Measurements from ENCODE around the gene UBE2O. TPM values are rescaled to one million over a fixed set of nuclear protein-coding genes. Genes with fewer than 3 reads are reported as not detected.

The UBE2O gene
- total RNA-seq, 1 experiment from 2014 or later, result 52.6 TPM

DNA sequence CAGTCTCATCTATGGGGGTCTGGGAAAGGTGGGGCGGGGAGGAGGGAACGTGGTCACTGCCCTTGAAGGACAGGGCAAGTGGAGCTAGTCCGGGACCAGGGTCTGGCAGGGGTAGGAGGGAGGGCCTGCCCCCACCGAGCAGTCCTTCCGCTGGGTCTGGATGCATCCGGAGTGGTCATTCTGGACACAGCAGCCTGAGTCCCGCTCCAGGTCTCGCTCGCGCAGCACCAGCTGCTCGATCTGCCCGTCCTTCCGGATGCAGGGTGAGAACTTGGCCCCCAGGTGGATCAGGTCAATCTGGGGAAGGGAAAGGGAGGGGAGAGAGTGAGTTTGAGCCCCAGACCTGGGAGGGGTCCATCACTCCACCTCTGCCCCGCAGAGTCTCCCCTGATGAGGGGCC, 21.3 kb upstream of the UBE2O start:
- no peak overlapping the region for H4K8ac ChIP-seq (replicated peaks; ENCODE audit: insufficient read length, low read depth, low read length)
- H2BK15ac ChIP-seq (ENCODE audit: low read depth, low read length), result no peak overlapping the region
- H2BK20ac ChIP-seq (ENCODE audit: low read depth, low read length, poor library complexity, severe bottlenecking), result no peak overlapping the region
- H3K27ac ChIP-seq (ENCODE audit: insufficient read length, low read depth, low read length), result no peak overlapping the region
- no peaks in the 10 kb centered on the region for H3K23me2 ChIP-seq (ENCODE audit: insufficient read length, low read depth, low read length, poor library complexity, severe bottlenecking)
- no peak overlapping the region for H3K9ac ChIP-seq (ENCODE audit: extremely low read depth, insufficient read length, low read length)
- H3K79me2 ChIP-seq (ENCODE audit: insufficient read depth, low read length), result no peaks in the 10 kb centered on the region
- peaks cover 4 to 27% (median 5%) of the 10 kb centered on the region in 3 experiments; a peak in 5 of 7 replicates for H3K36me3 Mint-ChIP-seq (ENCODE audit: insufficient read depth in 1 of 3, low read depth in 3 of 3)
- H3K27me3 ChIP-seq (ENCODE audit: insufficient read depth, low read length), result no peaks in the 10 kb centered on the region
- H3K4me2 ChIP-seq (ENCODE audit: insufficient read depth, insufficient read length, low read length), result no peak overlapping the region
- H2BK12ac ChIP-seq (ENCODE audit: insufficient read length, low read depth, low read length), result no peak overlapping the region
- H3K27me3 Mint-ChIP-seq (ENCODE audit: low read depth), result no peaks in the 10 kb centered on the region
- no peak overlapping the region for H2AFZ ChIP-seq (ENCODE audit: low read length)
- H3K9me3 Mint-ChIP-seq, result no peaks in the 10 kb centered on the region; a peak in 1 of 5 replicates
- no peak overlapping the region for H3K14ac ChIP-seq (ENCODE audit: insufficient read depth, low read length)
- H3K23ac ChIP-seq (ENCODE audit: insufficient read length, low read depth, low read length), result no peak overlapping the region
- no peak overlapping the region for H4K5ac ChIP-seq (ENCODE audit: insufficient read length, low read depth, low read length)
- no CpG with 5 or more reads among the region's 14 CpGs for WGBS (ENCODE audit: extremely low coverage, insufficient read length, low lambda C conversion rate)
- H3K4me1 Mint-ChIP-seq, result no peaks in the 10 kb centered on the region
- no peak overlapping the region for H3T11ph ChIP-seq (ENCODE audit: low read length)
- H3K18ac ChIP-seq (ENCODE audit: insufficient read length, low read depth, low read length), result no peak overlapping the region
- no peak overlapping the region for H3K56ac ChIP-seq (ENCODE audit: insufficient read length, low read depth, low read length)
- H3K4me1 ChIP-seq (ENCODE audit: insufficient read depth, low read length), result no peaks in the 10 kb centered on the region
- no peaks in the 10 kb centered on the region for H4K20me1 ChIP-seq (ENCODE audit: control insufficient read depth, insufficient read depth, insufficient read length)
- no peak overlapping the region for H2BK120ac ChIP-seq (ENCODE audit: low read depth, low read length, poor library complexity, severe bottlenecking)
- no peaks in the 10 kb centered on the region for H3K79me1 ChIP-seq (ENCODE audit: insufficient read depth, low read depth, low read length, poor library complexity, severe bottlenecking)
- no peak overlapping the region for H4K91ac ChIP-seq (ENCODE audit: insufficient read length, low read depth, low read length)
- DNase-seq, result no peak
- no peaks in the 10 kb centered on the region for H3K9me3 ChIP-seq (ENCODE audit: control insufficient read depth, low read depth, low read length)
- no peak overlapping the region for H3K4ac ChIP-seq (ENCODE audit: low read depth, low read length)
- no peak overlapping the region for H3K4me3 Mint-ChIP-seq
- H2AK5ac ChIP-seq (ENCODE audit: insufficient read length, low read length), result no peak overlapping the region
- no peak overlapping the region for H3K27ac Mint-ChIP-seq
- TF ChIP-seq, protein P1, sequence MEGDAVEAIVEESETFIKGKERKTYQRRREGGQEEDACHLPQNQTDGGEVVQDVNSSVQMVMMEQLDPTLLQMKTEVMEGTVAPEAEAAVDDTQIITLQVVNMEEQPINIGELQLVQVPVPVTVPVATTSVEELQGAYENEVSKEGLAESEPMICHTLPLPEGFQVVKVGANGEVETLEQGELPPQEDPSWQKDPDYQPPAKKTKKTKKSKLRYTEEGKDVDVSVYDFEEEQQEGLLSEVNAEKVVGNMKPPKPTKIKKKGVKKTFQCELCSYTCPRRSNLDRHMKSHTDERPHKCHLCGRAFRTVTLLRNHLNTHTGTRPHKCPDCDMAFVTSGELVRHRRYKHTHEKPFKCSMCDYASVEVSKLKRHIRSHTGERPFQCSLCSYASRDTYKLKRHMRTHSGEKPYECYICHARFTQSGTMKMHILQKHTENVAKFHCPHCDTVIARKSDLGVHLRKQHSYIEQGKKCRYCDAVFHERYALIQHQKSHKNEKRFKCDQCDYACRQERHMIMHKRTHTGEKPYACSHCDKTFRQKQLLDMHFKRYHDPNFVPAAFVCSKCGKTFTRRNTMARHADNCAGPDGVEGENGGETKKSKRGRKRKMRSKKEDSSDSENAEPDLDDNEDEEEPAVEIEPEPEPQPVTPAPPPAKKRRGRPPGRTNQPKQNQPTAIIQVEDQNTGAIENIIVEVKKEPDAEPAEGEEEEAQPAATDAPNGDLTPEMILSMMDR (conservative IDR thresholded peaks at IDR 0.05), result no peak
- no peak overlapping the region for H2BK5ac ChIP-seq (ENCODE audit: insufficient read length, low read length)
